Astrocyte (in vitro differentiated cells and primary cell): ENCODE results near the gene CALY. TPM values are rescaled to one million over a fixed set of nuclear protein-coding genes. Genes with fewer than 3 reads are reported as not detected.

Experiments used
- DNase-seq: peaks from one replicate; pipeline ENCODE4 v3.0.0-alpha.2; 2010; ENCODE audit warnings: low read depth
- FAIRE-seq: peaks from 2 replicates; lab custom pipeline; 2011; peaks lifted over from hg19 to GRCh38; lab: Jason Lieb, UNC
- H2AFZ ChIP-seq: 2 replicates; pipeline ENCODE4 v1.6.0; 2012; ENCODE audit warnings: low read depth, low read length, inconsistent platforms
- H3K27ac ChIP-seq: 2 replicates; pipeline ENCODE4 v1.5.1; 2011; ENCODE audit warnings: low read depth, low read length, inconsistent platforms
- H3K27me3 ChIP-seq: 2 replicates; pipeline ENCODE4 v1.6.0; 2011; ENCODE audit warnings: low read length, inconsistent platforms; ENCODE audit not compliant: insufficient read depth
- H3K36me3 ChIP-seq: 2 replicates; pipeline ENCODE4 v1.5.1; 2011; ENCODE audit warnings: low read length, inconsistent platforms; ENCODE audit not compliant: insufficient read depth
- H3K4me1 ChIP-seq: 2 replicates; pipeline ENCODE4 v1.5.1; 2011; ENCODE audit warnings: low read length, inconsistent platforms; ENCODE audit not compliant: insufficient read depth
- H3K4me2 ChIP-seq: 2 replicates; pipeline ENCODE4 v1.6.0; 2012; ENCODE audit warnings: low read length, inconsistent platforms
- H3K4me3 ChIP-seq: 2 replicates; pipeline ENCODE4 v1.5.1; 2011; ENCODE audit warnings: low read depth, mild to moderate bottlenecking, low read length, inconsistent platforms; ENCODE audit not compliant: insufficient read depth
- H3K79me2 ChIP-seq: 2 replicates; pipeline ENCODE4 v1.6.0; 2012; ENCODE audit warnings: mild to moderate bottlenecking, low read length, inconsistent platforms; ENCODE audit not compliant: insufficient read depth
- H3K9ac ChIP-seq: 2 replicates; pipeline ENCODE4 v1.6.0; 2012; ENCODE audit warnings: mild to moderate bottlenecking, low read length, inconsistent platforms
- H3K9me3 ChIP-seq: 2 replicates; pipeline ENCODE4 v1.5.1; 2012; ENCODE audit warnings: low read depth, mild to moderate bottlenecking, low read length, inconsistent platforms; ENCODE audit not compliant: insufficient read depth
- H4K20me1 ChIP-seq: 2 replicates; pipeline ENCODE4 v1.6.0; 2012; ENCODE audit warnings: low read length, inconsistent platforms; ENCODE audit not compliant: insufficient read depth
- H3K27ac Mint-ChIP-seq: one replicate; pipeline ENCODE4 v1.8.0; 2021; ENCODE audit warnings: mild to moderate bottlenecking, mixed read lengths; ENCODE audit not compliant: unreplicated experiment
- H3K27me3 Mint-ChIP-seq: one replicate; pipeline ENCODE4 v1.8.0; 2021; ENCODE audit warnings: low read depth, mixed read lengths; ENCODE audit not compliant: unreplicated experiment
- H3K36me3 Mint-ChIP-seq: one replicate; pipeline ENCODE4 v1.8.0; 2021; ENCODE audit warnings: low read depth, mixed read lengths; ENCODE audit not compliant: unreplicated experiment
- H3K4me1 Mint-ChIP-seq: one replicate; pipeline ENCODE4 v1.8.0; 2021; ENCODE audit warnings: low read depth, mixed read lengths; ENCODE audit not compliant: unreplicated experiment
- H3K4me3 Mint-ChIP-seq: one replicate; pipeline ENCODE4 v1.8.0; 2021; ENCODE audit warnings: mild to moderate bottlenecking, moderate library complexity, mixed read lengths; ENCODE audit not compliant: unreplicated experiment
- H3K9me3 Mint-ChIP-seq: one replicate; pipeline ENCODE4 v1.8.0; 2021; ENCODE audit warnings: mild to moderate bottlenecking, mixed read lengths; ENCODE audit not compliant: unreplicated experiment
- CTCF ChIP-seq: IDR thresholded peaks from 2 replicates; pipeline ENCODE4 v1.5.1; 2011; ENCODE audit warnings: low read depth, mild to moderate bottlenecking, inconsistent platforms, low read length, moderate library complexity; ENCODE audit not compliant: insufficient read depth
- EZH2 ChIP-seq: IDR thresholded peaks from 2 replicates; pipeline ENCODE4 v1.6.1; 2012; ENCODE audit warnings: mild to moderate bottlenecking, low read length, inconsistent platforms; ENCODE audit not compliant: insufficient read depth
- total RNA-seq: library from RNA; stranded (reverse); gene quantifications from 2 replicates; pipeline ENCODE4 v1.2.1, GENCODE V29; 2021

Gene CALY
- total RNA-seq, 1 donor from 2014 or later = 1.1 TPM

DNA sequence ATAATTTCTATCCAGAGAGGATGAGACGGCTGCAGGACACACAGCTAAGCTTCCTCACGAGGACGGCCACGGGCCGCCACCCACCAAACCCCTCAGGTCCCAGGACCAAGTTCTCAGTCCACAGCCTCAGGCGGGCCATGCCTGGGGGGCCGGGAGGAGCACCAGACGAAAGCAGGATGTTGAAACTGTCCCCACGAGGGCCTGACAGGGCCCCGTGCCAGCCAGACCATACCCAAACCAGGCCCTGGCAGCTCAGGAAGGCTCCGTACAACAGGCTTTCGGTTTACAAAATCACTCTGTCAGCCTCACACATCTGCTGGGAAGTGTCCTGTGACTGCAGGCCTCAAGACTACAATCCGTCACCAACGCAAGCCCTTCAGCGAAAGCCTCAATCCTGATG lies 42.5 kb downstream of the CALY start:
- H3K9me3 Mint-ChIP-seq = no peaks in the 10 kb centered on the region
- H4K20me1 ChIP-seq = peaks cover 13% of the 10 kb centered on the region
- no peak overlapping the region for H3K4me3 Mint-ChIP-seq
- H3K9ac ChIP-seq = no peak overlapping the region
- no peak overlapping the region for H3K4me3 ChIP-seq
- no peaks in the 10 kb centered on the region for H3K9me3 ChIP-seq
- FAIRE-seq (no peak), DNase-seq (no peak)
- peaks cover 15% of the 10 kb centered on the region for H3K4me1 ChIP-seq
- H3K79me2 ChIP-seq = no peaks in the 10 kb centered on the region
- no peak overlapping the region for H3K4me2 ChIP-seq
- no peaks in the 10 kb centered on the region for H3K27me3 Mint-ChIP-seq
- H3K4me1 Mint-ChIP-seq = peaks cover 4% of the 10 kb centered on the region
- no peaks in the 10 kb centered on the region for H3K27me3 ChIP-seq
- H2AFZ ChIP-seq = no peak overlapping the region
- no peak for TF ChIP-seq EZH2
- TF ChIP-seq CTCF = no peak
- H3K36me3 ChIP-seq = peaks cover 18% of the 10 kb centered on the region
- peaks cover 15% of the 10 kb centered on the region for H3K36me3 Mint-ChIP-seq
- no peak overlapping the region for H3K27ac Mint-ChIP-seq
- H3K27ac ChIP-seq = no peak overlapping the region

- H3K36me3 Mint-ChIP-seq = peaks cover 17% of the 10 kb centered on the region
- Histone ChIP-seq H4K20me1 (peaks cover 13% of the 10 kb centered on the region), H3K36me3 (peaks cover 14% of the 10 kb centered on the region), H3K79me2 (no peaks in the 10 kb centered on the region), H3K27me3 (no peaks in the 10 kb centered on the region), H3K9ac (no peak overlapping the region), H3K4me2 (peak overlapping the region; percentile 76), H2AFZ (no peak overlapping the region), H3K4me1 (peaks cover 15% of the 10 kb centered on the region), H3K27ac (peak overlapping the region; percentile 52), H3K4me3 (no peak overlapping the region), H3K9me3 (no peaks in the 10 kb centered on the region)
- DNase-seq (no peak), FAIRE-seq (no peak)
- H3K27ac Mint-ChIP-seq = no peak overlapping the region
- no peaks in the 10 kb centered on the region for H3K27me3 Mint-ChIP-seq
- H3K4me1 Mint-ChIP-seq = peaks cover 4% of the 10 kb centered on the region
- TF ChIP-seq CTCF (no peak), EZH2 (no peak)
- no peaks in the 10 kb centered on the region for H3K9me3 Mint-ChIP-seq
- no peak overlapping the region for H3K4me3 Mint-ChIP-seq
These were observed 42.9 kb downstream of the CALY start for GRCh38 chr10:133293810-133294119.

- H3K4me1 Mint-ChIP-seq = peaks cover 4% of the 10 kb centered on the region
- H3K4me3 Mint-ChIP-seq = no peak overlapping the region
- H3K27me3 Mint-ChIP-seq = no peaks in the 10 kb centered on the region
- Histone ChIP-seq H3K27me3 (no peaks in the 10 kb centered on the region), H3K4me2 (peak overlapping the region; percentile 76), H3K36me3 (peaks cover 12% of the 10 kb centered on the region), H4K20me1 (peaks cover 13% of the 10 kb centered on the region), H3K79me2 (no peaks in the 10 kb centered on the region), H3K4me3 (no peak overlapping the region), H2AFZ (no peak overlapping the region), H3K9ac (no peak overlapping the region), H3K4me1 (peaks cover 15% of the 10 kb centered on the region), H3K27ac (peak overlapping the region; percentile 52), H3K9me3 (no peaks in the 10 kb centered on the region)
- DNase-seq = peak; percentile 42
- no peak overlapping the region for H3K27ac Mint-ChIP-seq
- peak; percentile 17 for FAIRE-seq
- TF ChIP-seq CTCF (no peak), EZH2 (no peak)
- peaks cover 19% of the 10 kb centered on the region for H3K36me3 Mint-ChIP-seq
- H3K9me3 Mint-ChIP-seq = no peaks in the 10 kb centered on the region
These were observed 43.5 kb downstream of the CALY start for GRCh38 chr10:133292919-133293809.
